Muscle of back (tissue), 11 donors: Measurements from ENCODE around the gene ATG101. TPM values are rescaled to one million over a fixed set of nuclear protein-coding genes. Genes with fewer than 3 reads are reported as not detected.
A peak's percentile ranks its signal among the peaks of the same experiment; 100 is the strongest.

ENCODE experiments used
- DNase-seq, 3 donors: peaks; one replicate each; pipeline versions ENCODE4 v3.0.0 to v3.0.0-alpha.2; 2013
- polyA plus RNA-seq, 10 donors: library from polyadenylated mRNA; unstranded; fragments of 120-200 nt; gene quantifications; one replicate each; pipeline ENCODE4 v1.2.1, GENCODE V29; 2013; ENCODE audit not compliant: insufficient read length in 10 of 10

Gene ATG101
- polyA plus RNA-seq, 10 donors = 21.1 to 31.8 (median 23.1) TPM

DNA sequence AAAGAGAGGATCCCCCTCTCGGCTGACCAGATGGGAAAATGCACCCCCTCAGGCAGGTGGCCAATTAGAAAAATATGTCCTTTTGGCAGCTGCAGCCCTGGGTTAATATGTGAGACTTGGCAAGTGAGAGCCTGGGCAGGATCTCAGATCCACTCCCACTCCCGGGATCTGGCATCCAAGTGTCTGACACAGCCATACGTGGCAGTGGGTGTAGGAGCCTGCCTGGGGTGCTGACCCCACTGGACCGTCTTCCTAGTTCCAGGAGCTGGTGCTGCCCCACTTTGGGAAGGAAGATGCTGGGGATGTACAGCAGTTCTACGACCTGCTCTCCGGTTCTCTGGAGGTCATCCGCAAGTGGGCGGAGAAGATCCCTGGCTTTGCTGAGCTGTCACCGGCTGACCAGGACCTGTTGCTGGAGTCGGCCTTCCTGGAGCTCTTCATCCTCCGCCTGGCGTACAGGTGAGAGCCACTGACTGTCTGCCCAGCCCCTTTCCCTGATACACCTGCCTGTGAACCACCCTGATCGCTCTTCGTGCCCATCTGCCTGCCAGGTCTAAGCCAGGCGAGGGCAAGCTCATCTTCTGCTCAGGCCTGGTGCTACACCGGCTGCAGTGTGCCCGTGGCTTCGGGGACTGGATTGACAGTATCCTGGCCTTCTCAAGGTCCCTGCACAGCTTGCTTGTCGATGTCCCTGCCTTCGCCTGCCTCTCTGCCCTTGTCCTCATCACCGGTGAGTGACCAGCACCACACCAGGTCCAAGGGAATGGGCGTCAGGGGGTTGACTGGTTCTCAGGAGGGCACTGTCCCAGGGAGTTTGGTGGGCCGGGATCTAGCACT is 12.8 kb upstream of the ATG101 start:
- DNase-seq = peak in 1 of 3 donors; percentile 66

DNA sequence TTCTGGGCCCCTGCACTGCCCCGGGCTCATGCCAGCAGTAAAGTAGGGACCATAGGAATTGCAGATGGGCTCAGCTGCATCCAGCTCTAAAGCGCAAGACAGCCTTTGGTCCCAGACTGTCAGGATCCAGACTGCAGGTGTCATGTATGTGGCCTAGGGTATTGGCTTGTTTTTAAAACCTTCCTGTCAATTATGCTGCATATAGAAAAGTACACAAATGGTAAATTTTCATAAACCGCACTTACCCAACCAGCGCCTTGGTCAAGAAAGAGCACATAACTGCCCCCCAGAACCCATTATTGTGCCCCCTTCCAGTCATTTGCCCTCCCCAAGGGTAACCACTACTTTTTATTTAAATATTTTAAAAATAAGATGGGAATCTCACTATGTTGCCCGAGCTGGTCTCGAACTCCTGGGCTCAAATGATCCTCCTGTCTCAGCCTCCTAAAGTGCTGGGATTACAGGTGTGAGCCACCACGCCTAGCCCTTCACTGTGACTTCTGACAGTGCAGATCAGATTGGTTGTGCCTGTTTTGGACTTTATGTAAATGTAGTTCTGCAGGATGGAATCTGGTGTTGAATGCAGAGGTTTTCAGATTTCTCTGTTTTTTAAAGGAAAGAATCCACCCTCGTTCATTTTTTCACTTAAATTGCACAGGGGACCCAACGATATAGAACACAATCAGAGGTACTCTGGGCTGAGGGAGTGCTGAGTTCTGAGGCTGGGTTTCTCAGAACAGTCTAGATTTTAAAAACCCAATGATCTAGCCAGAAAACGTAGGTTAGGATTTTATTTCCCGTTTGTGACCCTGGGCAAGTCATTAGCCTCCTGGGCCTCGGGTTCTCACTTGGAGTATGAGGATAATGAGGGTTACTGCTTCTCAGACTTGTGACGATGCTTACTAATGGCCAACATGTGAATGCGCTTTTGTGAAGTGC is 11.9 kb upstream of the ATG101 start:
- peak in 1 of 3 donors; percentile 9 for DNase-seq

DNA sequence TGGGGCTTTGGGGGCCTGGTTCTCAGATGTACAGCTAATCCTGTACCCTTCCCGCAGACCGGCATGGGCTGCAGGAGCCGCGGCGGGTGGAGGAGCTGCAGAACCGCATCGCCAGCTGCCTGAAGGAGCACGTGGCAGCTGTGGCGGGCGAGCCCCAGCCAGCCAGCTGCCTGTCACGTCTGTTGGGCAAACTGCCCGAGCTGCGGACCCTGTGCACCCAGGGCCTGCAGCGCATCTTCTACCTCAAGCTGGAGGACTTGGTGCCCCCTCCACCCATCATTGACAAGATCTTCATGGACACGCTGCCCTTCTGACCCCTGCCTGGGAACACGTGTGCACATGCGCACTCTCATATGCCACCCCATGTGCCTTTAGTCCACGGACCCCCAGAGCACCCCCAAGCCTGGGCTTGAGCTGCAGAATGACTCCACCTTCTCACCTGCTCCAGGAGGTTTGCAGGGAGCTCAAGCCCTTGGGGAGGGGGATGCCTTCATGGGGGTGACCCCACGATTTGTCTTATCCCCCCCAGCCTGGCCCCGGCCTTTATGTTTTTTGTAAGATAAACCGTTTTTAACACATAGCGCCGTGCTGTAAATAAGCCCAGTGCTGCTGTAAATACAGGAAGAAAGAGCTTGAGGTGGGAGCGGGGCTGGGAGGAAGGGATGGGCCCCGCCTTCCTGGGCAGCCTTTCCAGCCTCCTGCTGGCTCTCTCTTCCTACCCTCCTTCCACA is 11.0 kb upstream of the ATG101 start:
- peak in 1 of 3 donors; percentile 68 for DNase-seq

DNA sequence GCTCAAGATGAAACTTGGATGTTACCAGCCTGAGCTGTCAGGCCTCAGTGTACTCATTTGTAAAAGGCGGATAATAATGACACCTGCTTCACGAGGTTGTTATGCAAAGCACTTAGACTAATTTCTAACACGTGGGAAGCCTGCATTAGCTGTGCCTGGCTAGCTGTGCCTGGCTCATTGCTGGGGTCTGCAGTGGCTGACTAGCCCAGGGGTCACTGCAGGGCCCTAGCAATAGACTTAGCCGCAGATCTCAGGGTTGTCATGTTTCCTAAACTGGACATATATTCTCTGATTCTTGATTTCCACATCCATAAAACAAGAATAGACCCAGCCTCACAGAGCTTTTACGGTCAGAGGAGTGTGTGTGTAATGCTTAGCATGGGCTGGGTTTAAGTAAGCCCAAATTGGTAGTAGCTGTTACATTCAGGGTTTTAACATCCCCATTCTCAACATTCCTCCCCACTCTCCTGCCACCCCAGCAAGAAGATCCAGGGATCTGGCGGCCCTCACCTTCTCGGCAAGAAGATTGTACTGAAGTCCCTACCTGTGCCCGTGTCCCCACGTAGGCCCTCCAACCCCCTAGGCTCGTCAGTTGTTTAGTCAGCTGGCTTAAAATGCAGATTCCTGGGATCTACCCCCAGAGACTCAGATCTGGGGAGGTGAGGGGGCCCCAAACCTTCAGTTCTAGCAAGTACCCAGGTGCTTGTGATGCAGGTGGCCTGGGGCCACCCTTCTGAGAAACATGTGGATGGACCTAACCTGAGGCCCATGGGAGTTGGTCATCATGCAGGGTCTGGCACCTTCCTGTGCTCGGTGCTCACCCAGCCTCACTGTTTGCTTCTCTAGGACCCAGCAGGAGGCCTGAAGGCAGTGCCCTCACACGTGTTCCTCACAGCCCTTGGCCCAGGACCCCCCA is 9.9 kb upstream of the ATG101 start:
- peak in 1 of 3 donors; percentile 60 for DNase-seq

DNA sequence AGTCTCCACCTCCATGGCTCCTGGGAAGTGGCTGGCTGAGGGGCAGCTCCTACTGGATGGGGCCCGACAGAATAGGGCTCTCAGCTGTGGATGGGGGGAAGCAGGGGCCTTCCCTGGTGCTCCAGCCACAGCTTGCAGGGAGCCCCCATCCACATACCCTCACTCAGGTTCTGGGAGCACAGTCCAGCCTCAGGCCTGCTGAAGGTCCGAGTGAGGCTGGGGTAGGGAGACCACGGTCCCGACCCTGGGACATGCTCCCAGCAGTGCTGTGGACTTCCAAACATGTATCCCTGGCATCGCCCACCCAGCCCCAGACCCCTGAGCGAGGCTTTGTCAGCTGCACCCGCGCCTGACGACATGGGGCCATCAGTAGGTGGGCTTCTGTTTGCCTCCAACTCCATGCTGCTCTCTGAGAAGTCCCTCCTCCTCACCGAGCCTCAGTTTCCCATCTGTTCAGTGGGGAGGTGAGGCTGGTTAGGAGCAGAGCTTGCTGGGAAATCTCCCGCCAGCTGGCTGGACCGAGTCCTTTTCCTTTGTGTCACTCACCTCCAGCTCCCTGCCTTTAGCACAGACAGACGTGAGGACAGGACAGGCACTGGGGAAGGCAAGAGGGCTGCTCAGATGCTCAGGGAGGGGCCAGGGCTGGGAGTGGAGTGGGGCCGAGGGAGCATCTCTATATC is 9.1 kb upstream of the ATG101 start:
- DNase-seq = peak in 1 of 3 donors; percentile 23

DNA sequence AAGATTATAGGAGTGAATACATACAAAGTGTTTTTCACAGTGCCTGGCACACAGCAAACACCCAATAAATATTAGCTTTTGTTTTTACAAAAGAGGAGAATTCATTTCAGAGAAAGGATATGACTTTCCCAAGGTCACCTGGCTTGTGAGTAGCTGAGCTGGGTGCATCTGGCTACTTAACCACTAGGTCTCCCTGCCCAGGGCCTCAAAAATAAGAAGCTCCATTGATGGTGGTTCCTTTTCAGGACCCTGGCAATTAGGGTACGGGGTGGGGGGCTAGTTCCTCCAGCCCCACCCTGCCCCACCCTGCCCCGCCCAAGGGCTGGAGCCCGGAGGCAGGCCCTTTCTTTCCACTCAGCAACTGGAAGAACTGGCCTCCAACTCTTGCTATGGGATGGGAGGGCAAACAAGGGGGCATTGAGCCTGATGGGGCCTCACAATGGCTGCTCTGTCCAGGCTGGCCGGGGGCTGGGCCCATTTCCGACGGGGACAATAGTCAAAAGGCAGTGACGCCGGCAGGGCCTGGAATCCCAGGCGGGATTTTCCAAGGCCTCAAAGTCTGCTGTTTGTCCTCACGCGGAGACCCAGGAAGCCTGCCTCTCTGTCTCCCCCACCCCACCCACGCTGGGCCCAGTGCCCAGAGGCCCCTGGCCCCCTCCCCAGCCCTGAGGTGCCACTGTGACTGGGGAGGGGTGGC is 8.2 kb upstream of the ATG101 start:
- peak in 1 of 3 donors; percentile 20 for DNase-seq

DNA sequence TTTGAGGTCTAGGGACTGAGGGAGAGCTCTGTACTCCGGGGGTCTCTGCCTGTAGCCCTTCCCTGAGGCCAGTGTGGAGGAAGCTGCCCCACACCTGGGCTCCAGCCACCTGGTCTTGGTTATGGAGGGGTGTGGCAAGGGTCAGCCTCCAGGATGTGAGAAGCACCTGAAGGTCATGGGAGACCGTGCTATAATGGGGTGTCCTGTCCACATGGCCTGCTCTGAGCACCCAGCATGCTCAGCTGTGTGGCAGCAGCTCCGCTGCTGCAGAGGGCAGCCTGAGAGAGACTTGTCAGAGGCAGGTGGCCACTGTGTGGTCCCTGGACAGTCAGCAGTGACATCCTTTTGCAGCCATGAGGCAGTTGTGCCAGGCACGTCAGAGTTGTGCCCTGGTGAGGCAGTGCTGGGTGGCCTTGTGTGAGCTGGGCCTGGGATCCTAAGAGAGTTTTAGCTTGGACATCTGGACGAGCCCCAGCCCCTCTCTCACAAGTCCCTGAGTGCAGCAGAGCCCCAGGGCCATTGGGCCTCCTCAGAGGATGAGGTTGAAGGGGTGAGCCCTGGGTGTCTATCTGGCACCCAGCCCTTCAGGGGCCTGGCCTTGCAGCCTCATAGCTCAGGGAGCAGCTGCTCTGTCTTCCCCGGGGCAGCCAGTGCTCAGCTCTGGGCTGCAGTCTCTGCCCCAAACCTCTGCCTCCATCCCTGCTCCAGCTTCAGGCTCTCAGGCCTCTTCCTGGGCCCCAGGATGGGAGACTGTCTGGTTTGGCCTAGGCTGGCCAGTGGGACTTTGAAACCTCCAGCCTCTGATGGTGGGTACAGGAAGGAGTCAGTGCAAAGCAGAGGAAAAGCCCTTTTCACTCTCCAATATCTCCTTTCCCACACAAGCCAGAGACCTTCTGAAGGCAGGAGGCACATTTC is 7.4 kb upstream of the ATG101 start:
- DNase-seq = peak in 1 of 3 donors; percentile 57

DNA sequence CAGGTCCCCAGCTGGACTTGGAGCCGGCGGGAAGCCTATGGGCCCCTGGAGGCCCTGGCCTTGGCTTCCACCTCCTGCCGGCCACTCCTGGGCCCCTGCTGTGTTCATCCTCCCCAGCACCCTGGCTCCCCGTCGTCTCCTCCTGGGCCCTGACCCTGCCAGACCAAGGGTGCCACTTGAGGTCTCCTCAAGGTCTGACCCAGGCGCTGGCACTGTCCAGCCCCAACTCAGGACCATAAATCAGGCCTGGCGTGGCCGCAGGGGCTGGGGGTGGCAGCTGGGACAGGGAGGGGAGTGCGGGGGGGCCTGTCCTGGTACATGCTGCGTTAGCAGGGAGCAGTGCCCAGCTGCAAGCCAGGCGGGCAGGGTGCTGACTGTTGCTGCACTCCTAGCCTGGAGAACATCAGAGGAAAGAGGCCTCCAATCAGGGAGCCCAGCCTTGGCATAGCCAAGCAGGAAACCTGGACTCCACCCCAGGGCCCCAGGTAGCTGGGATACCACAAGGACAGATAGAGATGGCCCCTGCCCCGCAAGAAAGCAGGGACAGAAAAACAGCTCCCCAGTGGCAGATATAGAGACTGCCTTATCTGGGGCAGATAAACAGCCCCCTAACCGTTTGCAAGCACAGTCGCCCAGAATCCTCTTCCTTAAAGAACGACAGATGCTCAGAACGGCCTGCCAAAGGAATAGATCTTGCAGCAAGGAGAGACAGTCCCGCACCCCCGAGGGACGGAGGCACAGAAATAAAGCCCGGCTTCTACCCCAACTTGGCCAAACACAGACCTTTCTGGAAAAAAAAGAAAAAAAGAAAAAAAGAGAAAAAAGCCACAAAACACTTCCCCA is 6.5 kb upstream of the ATG101 start:
- DNase-seq = peak in 1 of 3 donors; percentile 36

DNA sequence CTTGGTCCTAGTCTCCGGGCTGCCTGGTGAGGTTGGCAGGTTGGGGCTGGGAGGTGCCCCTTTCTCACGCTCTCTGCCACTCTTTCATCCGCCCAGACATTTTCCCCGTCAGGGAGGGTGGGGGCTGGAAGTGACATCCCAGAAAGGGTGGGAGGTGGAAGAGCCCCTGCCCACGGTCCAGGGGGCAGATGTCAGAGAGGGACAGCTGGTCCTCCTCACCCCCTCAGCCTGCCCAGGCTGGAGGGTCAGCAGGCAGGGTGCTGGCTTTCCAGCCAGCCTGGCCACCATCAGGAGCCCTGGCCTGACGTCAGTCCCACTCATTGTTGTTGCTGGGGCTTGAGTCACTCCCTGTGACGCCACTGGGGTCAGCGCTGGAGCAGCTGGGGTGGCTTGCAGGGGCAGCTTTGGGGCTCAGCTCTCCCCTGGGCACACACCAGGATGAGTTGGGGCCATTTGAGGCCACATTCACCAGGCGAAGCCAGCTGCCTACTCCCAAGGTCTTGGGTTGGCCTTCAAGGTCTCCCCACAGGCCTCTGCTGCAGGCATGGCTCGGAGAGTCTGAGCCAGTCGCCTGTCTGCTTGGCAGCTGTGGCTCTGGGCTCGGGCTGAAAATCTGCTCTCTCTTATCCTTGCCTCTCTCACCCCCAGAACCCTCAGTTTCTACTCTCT is 5.7 kb upstream of the ATG101 start:
- DNase-seq = peak in 1 of 3 donors; percentile 64

DNA sequence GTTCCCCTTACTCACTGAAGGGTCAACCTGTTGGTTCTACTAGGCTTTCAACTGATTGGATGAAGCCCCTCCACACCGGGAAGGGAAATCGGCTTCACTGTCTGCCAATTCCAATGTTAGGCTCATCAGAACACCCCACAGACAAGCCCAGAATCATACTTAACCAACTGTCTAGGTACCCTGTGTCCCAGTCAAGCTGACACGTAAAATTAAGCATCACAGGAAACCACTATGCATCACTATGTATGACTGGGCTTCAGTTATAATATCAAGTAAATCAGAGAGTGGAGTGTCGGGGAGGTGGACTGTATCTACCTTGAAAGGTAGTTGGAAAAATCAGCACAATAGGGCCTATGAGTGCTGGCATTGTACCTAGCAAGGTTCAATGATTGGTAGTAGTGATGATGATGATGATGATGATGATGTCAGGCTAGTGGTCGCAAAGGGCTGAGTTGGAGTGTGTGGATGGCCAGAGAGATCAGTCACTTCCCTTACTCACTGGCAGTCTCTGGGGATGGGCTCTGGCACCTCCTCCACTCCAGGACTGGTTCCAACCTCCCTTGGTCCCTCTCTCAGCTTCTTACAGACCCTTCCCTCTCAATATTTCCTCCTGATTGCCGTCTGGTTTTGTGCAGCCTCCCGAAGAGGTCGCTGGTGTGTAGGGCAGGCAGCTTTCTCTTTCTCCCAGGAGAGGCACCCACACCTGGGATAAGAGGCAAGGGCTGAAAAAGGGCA is 3.3 kb upstream of the ATG101 start:
- DNase-seq = peak in 1 of 3 donors; percentile 1

DNA sequence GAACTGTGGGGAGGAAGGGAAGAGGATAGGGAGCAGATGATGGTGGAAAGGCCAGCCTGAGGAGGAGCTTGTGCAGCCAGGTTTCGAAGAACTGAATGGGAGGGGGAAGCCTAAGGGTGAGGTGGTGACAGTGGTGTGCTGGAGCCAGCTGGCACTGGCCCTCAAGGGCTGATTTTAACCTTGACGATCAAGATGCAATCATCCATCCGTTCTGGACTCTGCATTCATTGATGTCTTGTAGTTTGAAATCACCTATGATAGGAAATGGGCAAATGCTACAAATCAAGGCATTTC is 2.8 kb upstream of the ATG101 start:
- peak in 1 of 3 donors; percentile 3 for DNase-seq

DNA sequence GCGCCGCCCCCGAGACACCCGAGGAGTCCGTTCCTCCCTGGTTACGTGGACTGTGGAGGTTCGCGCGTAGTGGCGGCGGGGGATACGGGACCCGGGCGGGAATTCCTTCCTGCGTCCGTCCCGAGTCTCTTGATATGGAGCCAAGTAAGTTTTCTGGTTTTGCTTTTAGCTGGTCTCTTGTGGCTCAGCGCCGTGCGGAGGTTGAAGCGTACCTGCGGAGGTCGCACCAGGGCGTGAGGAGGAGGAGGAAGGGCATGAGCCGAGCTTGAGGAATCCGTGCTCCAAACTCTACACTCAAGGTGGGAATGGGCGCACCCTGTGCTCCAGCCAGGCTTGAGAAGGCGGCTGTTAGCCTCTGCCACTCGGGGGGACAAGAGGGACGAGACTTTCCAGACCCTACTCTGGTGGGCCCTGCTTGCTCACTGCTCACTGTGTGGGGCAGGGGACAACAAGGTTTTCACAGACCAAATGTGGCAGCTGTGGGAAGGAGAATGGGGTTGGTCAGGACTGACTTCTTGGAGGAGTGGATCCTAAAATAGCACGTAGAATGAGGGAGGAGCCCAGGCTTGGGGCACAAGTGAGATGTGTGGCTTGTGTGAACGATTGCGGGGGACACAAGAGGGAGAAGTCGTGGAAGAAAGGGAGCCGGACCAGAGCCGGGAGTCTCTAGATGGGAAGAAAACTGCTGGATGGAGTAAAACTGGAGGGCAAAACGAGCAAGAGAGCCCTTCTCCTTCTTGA is 577 bp downstream of the ATG101 start:
- DNase-seq = peak in 1 of 3 donors; percentile 25

DNA sequence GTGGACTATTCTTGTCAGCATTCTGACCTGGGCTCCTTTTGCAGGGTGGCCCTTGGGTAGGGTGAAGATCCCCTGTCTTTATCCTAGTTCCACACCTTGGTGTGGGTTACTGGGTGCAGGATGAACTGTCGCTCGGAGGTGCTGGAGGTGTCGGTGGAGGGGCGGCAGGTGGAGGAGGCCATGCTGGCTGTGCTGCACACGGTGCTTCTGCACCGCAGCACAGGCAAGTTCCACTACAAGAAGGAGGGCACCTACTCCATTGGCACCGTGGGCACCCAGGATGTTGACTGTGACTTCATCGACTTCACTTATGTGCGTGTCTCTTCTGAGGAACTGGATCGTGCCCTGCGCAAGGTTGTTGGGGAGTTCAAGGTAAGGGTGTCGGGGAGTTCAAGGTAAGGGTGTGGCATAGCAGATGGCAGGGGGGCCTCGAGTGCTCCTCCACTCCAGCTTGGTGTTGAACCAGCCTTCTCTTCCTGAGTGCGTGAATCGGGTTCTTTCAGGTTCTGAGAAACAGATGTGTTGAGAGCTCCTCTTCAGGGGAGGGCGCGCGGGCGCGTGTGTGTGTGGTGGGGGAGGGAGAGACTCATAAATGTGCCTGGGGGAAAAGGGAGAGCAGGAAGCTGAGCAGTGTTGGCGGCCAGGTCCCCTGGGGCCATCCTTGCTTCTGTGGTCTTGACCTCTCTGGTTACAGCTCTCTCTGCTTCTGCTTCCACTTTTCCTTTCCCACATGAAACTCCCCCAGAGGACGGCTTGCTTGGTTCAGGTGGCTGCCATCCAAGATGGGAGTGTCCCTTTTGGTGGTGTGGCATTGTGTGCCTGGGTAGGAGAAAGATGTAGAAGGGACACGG is 4.0 kb downstream of the ATG101 start:
- peak in 1 of 3 donors; percentile 35 for DNase-seq

DNA sequence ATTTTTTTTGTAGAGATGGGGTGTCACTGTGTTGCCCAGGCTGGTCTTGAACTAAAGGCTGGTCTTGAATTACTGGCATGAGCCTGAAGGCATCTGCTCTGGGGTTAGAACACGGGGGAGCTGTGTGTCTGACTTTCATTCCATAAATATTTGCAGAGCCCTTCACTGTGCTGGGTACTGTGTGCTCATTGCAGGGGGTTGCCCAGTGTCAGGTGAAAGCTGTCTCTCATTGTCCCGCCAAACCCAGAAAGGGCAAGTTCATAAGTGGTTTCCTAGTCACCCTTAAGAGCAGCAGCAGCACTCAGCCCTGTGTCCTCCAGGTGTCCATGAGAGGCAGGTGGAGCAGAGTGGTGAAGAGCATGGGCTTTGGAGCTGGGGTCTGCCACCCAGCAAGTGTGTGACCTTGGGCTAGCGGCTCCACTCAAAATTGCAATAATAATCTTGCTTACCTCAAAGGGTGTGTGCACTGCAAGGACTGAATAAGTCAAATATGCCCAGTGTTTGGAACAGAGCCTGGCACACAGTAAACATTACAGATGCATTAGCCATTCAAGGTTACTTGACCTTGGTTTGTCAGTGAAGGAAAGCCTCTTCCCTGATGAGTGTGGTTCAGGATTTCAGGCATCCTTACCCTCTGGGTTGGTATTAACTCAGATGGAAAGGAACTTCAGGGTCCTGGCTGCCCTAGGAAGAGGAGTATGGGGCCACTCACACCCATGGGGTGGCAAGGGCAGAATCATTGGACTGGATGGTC is 5.4 kb downstream of the ATG101 start:
- DNase-seq = no peak
